Measurements from ENCODE around the gene RPL35.

The RPL35 gene

GRCh38 chr9:124813501-124814163 is 48.1 kb downstream of the RPL35 start:
- DNase-seq = no peak

GRCh38 chr9:124813041-124813440 is 48.7 kb downstream of the RPL35 start:
- no peak for DNase-seq

DNA sequence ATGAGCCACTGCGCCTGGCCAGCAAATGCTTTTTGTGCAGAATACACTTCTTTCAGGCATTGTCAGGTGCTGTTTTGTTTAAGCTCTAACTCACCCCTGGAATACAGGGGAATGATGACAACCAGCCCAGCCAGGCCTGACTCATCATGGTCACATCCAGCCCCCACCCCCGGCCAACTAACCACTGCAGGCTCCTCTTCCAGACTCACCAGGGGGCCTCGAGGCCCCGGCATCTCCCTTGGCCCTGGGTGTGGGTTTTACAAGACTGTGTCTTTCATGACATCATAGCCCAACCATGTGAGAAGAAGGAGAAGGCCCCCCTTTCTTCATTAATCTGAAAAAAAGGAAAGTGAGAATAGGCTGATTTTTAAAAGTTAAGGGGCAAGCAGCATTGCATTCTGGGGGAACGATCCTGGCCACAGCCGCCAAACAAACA is 49.3 kb downstream of the RPL35 start:
- DNase-seq = no peak

- DNase-seq = no peak
Observed at GRCh38 chr9:124810663-124811355, 50.9 kb downstream of the RPL35 start.

DNA sequence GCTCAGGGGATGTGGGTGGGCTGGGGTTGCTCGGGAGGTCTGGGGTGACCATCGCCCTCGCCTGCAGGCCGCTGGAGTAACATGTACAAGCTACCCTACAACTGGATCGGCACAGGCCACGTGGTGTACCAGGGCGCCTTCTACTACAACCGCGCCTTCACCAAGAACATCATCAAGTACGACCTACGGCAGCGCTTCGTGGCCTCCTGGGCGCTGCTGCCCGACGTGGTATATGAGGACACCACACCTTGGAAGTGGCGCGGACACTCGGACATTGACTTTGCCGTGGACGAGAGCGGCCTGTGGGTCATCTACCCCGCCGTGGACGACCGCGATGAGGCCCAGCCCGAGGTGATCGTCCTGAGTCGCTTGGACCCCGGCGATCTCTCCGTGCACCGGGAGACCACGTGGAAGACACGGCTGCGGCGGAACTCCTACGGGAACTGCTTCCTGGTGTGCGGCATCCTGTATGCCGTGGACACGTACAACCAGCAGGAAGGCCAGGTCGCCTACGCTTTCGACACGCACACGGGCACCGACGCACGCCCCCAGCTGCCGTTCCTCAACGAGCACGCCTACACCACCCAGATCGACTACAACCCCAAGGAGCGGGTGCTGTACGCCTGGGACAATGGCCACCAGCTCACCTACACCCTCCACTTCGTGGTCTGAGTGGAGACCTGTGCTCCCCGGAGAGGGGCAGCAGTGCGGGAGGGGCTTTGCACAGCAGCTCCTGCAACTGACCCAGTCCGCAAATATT is 51.8 kb downstream of the RPL35 start:
- DNase-seq = no peak

DNA sequence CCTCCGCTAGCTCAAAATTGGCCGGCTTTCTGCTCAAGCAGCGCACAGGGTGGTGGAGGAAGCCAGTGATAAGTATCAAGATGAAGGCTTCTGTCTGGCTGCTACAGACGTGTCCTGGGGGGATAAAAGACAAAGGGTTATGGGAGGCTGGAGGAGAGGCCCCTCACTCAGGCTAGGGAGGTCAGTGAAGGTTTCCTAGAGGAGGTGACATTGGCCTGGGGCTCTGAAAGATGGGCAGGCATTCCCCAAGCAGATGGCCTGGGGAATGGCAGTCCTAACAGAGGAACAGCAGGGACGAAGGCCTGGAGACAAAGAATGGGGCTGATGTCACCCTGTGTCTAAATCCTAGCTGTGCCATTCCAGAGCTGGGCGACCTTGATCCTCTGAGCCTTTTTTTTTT is 52.5 kb downstream of the RPL35 start:
- no peak for DNase-seq

GRCh38 chr9:124808246-124808956 is 53.4 kb downstream of the RPL35 start:
- no peak for DNase-seq
